Lower lobe of right lung (tissue), 2 donors: ENCODE measurements around the gene EYA2. TPM values are rescaled to one million over a fixed set of nuclear protein-coding genes. Genes with fewer than 3 reads are reported as not detected.

Source experiments
- ATAC-seq, 2 donors: fragments of 200-7000 bp; cut with Tn5 transposase; one replicate each; pipeline ENCODE4 v1.9.1; 2020 to 2022; ENCODE audit warnings: mild to moderate bottlenecking in 2 of 2, moderate library complexity in 2 of 2
- DNase-seq: peaks from one replicate; pipeline ENCODE4 v3.0.0-alpha.2; 2020
- H3K27ac ChIP-seq: fragments of 200-600 bp; one replicate; pipeline ENCODE4 v1.8.0; 2022
- H3K27me3 ChIP-seq: fragments of 200-600 bp; one replicate; pipeline ENCODE4 v1.8.0; 2022; ENCODE audit warnings: low read depth
- H3K36me3 ChIP-seq: fragments of 200-600 bp; one replicate; pipeline ENCODE4 v1.8.0; 2022; ENCODE audit warnings: mild to moderate bottlenecking
- H3K4me1 ChIP-seq: fragments of 200-600 bp; one replicate; pipeline ENCODE4 v1.8.0; 2022
- H3K4me3 ChIP-seq: fragments of 200-600 bp; one replicate; pipeline ENCODE4 v1.8.0; 2022; ENCODE audit warnings: mild to moderate bottlenecking
- H3K9me3 ChIP-seq: fragments of 200-600 bp; one replicate; pipeline ENCODE4 v1.8.0; 2022
- CTCF ChIP-seq: fragments of 200-600 bp; IDR thresholded peaks from one replicate; pipeline ENCODE4 v1.8.0; 2022; ENCODE audit warnings: antibody characterized with exemption, mild to moderate bottlenecking
- intact Hi-C: fragments of 100-400 bp; cut with DNase I; formaldehyde crosslinking; loops from one replicate; pipeline ENCODE4 v1.11.0; 2022
- total RNA-seq: library from RNA; stranded (reverse); fragmentation: NEBNext Ultra II Directional; extraction: Animal tissue kit (Norgen Biotek cat#: 25700); gene quantifications from one replicate; pipeline ENCODE4 v1.2.1, GENCODE V29; 2021
- donor health status: DM: no; HTN: yes; CAD: no; lungs with severe emphysema.

Gene EYA2
- total RNA-seq, 1 donor from 2014 or later = 3.5 TPM

- H3K27me3 ChIP-seq = no peaks in the 10 kb centered on the region
- H3K36me3 ChIP-seq = no peaks in the 10 kb centered on the region
- ATAC-seq = no peak
- no peak overlapping the region for H3K27ac ChIP-seq
- TF ChIP-seq CTCF = no peak
- H3K9me3 ChIP-seq = peaks cover 6% of the 10 kb centered on the region
- no peaks in the 10 kb centered on the region for H3K4me1 ChIP-seq
- DNase-seq = no peak
- intact Hi-C loops = no loop called here
- no peak overlapping the region for H3K4me3 ChIP-seq
Measured at GRCh38 chr20:46985250-46985649, 90.6 kb downstream of the EYA2 start.

GRCh38 chr20:46985671-46986070 is 91.0 kb downstream of the EYA2 start:
- no peak for TF ChIP-seq CTCF
- intact Hi-C loops = no loop called here
- Histone ChIP-seq H3K36me3 (no peaks in the 10 kb centered on the region), H3K9me3 (peaks cover 6% of the 10 kb centered on the region), H3K27ac (no peak overlapping the region), H3K27me3 (no peaks in the 10 kb centered on the region), H3K4me1 (no peaks in the 10 kb centered on the region), H3K4me3 (no peak overlapping the region)
- ATAC-seq (no peak), DNase-seq (no peak)

- Histone ChIP-seq H3K4me1 (no peaks in the 10 kb centered on the region), H3K36me3 (no peaks in the 10 kb centered on the region), H3K4me3 (no peak overlapping the region), H3K27me3 (no peaks in the 10 kb centered on the region), H3K27ac (no peak overlapping the region), H3K9me3 (peaks cover 6% of the 10 kb centered on the region)
- intact Hi-C loops = no loop called here
- TF ChIP-seq CTCF = no peak
- DNase-seq (no peak), ATAC-seq (no peak)
Measured at GRCh38 chr20:46987001-46987400, 92.4 kb downstream of the EYA2 start.

GRCh38 chr20:46990017-46990595 is 95.5 kb downstream of the EYA2 start:
- intact Hi-C loops = no loop called here
- H3K4me3 ChIP-seq = no peak overlapping the region
- no peaks in the 10 kb centered on the region for H3K9me3 ChIP-seq
- peak in 1 of 2 donors; percentile 68 for ATAC-seq
- no peak for TF ChIP-seq CTCF
- peaks cover 9% of the 10 kb centered on the region for H3K27me3 ChIP-seq
- DNase-seq = no peak
- H3K4me1 ChIP-seq = no peaks in the 10 kb centered on the region
- no peak overlapping the region for H3K27ac ChIP-seq
- no peaks in the 10 kb centered on the region for H3K36me3 ChIP-seq

GRCh38 chr20:46990596-46991104 is 96.0 kb downstream of the EYA2 start:
- intact Hi-C loops = no loop called here
- ATAC-seq = no peak
- H3K27ac ChIP-seq = no peak overlapping the region

More at GRCh38 chr20:46990596-46991104, 96.0 kb downstream of the EYA2 start:
- Histone ChIP-seq H3K9me3 (no peaks in the 10 kb centered on the region), H3K27me3 (peaks cover 9% of the 10 kb centered on the region), H3K4me1 (no peaks in the 10 kb centered on the region), H3K36me3 (no peaks in the 10 kb centered on the region), H3K4me3 (no peak overlapping the region)
- TF ChIP-seq CTCF = no peak
- no peak for DNase-seq
